Measurements from ENCODE around the gene SELENOV. TPM values are rescaled to one million over a fixed set of nuclear protein-coding genes. Genes with fewer than 3 reads are reported as not detected.

Gene SELENOV
- total and polyA plus RNA-seq, 3 donors from 2014 or later, result 2.5 to 19.7 (median 10.8) TPM

DNA sequence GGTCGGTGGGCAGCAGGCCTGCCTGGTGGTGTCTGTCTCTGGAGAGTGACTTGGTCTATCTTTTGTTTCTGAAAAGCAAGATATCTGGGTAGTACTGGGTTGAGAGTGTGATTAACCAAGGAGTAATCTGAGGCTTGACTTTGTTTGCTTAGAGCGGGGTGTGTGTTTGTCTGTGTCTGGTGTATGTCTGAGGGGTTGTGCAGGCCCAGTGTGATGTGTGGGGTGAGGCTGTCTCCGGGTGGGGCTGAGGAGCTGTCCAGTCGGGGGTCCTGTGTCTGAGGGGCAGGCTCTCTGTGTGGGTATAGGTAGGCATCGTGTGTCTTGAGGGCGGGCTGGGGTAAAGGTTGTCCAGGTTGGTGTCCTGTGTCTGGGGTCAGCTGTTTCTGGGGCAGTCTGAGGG lies 45.4 kb upstream of the SELENOV start:
- Histone ChIP-seq H3K4me3 (no peak overlapping the region), H3K9me3 (no peaks in the 10 kb centered on the region), H3K27ac (no peak overlapping the region), H3K4me1 (no peaks in the 10 kb centered on the region), H3K27me3 (no peaks in the 10 kb centered on the region), H3K36me3 (ENCODE audit: low read depth, missing control alignments) (no peaks in the 10 kb centered on the region)
- DNase-seq, result no peak
- WGBS, 2 donors, result 78 to 90% methylated on average over 5 to 6 of the region's 6 CpGs
- intact Hi-C loops (cut with DNase I; ENCODE audit: low total_unique reads), result no loop called here
- TF ChIP-seq, protein P1, sequence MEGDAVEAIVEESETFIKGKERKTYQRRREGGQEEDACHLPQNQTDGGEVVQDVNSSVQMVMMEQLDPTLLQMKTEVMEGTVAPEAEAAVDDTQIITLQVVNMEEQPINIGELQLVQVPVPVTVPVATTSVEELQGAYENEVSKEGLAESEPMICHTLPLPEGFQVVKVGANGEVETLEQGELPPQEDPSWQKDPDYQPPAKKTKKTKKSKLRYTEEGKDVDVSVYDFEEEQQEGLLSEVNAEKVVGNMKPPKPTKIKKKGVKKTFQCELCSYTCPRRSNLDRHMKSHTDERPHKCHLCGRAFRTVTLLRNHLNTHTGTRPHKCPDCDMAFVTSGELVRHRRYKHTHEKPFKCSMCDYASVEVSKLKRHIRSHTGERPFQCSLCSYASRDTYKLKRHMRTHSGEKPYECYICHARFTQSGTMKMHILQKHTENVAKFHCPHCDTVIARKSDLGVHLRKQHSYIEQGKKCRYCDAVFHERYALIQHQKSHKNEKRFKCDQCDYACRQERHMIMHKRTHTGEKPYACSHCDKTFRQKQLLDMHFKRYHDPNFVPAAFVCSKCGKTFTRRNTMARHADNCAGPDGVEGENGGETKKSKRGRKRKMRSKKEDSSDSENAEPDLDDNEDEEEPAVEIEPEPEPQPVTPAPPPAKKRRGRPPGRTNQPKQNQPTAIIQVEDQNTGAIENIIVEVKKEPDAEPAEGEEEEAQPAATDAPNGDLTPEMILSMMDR (IDR thresholded peaks at IDR 0.05), result no peak
- no peak for TF ChIP-seq POLR2A (IDR thresholded peaks at IDR 0.05)

DNA sequence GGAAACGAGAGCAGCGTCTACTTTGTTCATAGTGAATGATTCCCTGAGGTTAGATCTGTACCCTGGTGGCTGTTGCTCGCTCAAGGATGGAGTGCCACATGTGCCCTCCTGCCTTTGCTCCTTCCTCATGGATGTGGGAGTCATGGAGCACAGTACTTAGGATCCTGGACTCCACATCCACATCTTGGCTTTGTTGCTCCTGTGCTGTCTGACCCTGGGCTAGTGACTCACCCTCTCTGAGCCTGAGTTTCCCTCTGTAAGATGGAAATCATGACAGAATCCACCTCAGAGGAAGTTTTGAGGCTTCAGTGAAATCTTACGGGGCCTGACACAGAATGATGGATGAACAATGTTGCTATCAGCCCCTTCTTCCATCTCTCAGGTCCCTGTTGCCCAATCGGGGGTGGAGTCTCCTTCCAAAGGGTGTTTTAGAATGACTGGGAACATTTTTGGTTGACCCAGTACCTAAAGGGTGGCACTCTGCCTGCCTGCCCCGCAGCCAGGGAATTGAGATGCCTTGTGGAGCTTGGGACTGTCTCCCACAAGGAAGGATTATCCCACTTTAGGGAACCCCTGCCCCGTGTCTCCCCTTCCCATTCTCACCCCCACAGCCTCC lies 44.1 kb upstream of the SELENOV start:
- Histone ChIP-seq H3K4me3 (no peak overlapping the region), H3K9me3 (no peaks in the 10 kb centered on the region), H3K4me1 (no peaks in the 10 kb centered on the region), H3K27me3 (no peaks in the 10 kb centered on the region), H3K36me3 (ENCODE audit: low read depth, missing control alignments) (no peaks in the 10 kb centered on the region), H3K27ac (no peak overlapping the region)
- intact Hi-C loops (cut with DNase I; ENCODE audit: low total_unique reads), result no loop called here
- WGBS, 2 donors, result 86 to 91% methylated on average over 6 to 7 of the region's 7 CpGs
- TF ChIP-seq POLR2A (IDR thresholded peaks at IDR 0.05), result no peak
- TF ChIP-seq, protein P1 (IDR thresholded peaks at IDR 0.05), result no peak
- no peak for DNase-seq

DNA sequence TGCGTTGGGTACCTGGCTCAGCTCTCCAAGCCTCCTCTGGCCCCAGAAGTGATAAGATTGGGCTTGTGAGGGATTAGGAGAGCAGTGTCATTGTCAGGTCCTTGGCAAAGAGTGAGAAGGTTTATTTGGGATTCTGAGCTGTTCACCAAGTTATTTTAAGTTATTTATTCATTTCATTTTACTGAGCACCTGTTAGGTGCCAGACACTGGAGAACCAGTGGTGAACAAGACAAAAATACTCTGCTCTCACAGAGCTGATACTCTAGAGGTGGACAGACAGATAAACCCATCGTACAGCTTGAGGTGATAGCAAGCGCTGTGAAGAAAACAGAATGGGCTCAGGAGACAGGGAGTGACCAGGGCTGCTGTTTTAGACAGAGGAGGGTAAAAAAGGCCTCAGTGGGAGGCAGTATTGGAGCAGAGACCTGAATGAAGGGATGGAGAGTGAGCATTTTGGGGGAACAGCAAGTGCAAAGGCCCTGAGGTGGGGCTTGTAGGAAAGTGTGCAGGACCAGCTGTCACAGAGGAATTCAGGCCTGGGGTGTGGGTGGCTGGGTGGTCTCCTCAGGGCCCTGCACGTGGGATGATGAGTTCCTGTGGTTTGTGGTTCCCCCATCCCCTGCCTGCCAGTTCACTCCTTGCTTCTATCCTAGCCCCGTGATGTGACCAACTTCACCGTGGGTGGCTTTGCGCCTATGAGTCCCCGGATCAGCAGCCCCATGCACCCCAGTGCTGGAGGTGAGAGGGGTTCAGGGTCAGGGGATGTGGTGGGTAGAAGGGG lies 43.0 kb upstream of the SELENOV start:
- H3K36me3 ChIP-seq (ENCODE audit: low read depth, missing control alignments), result no peaks in the 10 kb centered on the region
- TF ChIP-seq POLR2A (IDR thresholded peaks at IDR 0.05), result no peak
- TF ChIP-seq, protein P1 (IDR thresholded peaks at IDR 0.05), result no peak
- 83 to 87% methylated on average over 6 to 8 of the region's 8 CpGs for WGBS, 2 donors

DNA sequence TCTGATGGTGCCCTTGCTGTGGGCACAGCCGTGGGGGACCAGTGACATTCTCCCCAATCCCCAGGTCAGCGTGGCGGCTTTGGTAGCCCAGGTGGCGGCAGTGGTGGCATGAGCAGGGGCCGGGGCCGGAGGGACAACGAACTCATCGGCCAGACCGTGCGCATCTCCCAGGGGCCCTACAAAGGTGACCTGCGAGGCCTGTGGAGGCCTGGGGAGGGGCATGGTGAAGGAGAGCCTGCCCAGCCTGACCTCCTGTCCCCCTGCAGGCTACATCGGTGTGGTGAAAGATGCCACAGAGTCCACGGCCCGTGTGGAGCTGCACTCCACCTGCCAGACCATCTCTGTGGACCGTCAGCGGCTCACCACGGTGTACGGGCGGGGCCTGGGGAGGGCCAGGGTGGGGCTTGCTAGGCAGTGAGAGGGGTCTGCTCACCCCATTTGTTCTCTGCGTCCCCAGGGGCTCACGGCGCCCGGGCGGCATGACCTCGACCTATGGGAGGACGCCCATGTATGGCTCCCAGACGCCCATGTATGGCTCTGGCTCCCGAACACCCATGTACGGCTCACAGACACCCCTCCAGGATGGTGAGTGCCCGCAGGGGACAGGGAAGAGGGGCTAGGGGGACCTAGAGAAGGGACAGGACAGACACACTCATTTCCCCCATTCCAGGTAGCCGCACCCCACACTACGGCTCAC lies 42.0 kb upstream of the SELENOV start:
- Histone ChIP-seq H3K27me3 (no peaks in the 10 kb centered on the region), H3K4me3 (no peak overlapping the region), H3K36me3 (ENCODE audit: low read depth, missing control alignments) (no peaks in the 10 kb centered on the region), H3K27ac (no peak overlapping the region), H3K9me3 (no peaks in the 10 kb centered on the region), H3K4me1 (no peaks in the 10 kb centered on the region)
- no peak for DNase-seq
- intact Hi-C loops (cut with DNase I; ENCODE audit: low total_unique reads), result no loop called here
- TF ChIP-seq, protein P1 (IDR thresholded peaks at IDR 0.05), result no peak
- no peak for TF ChIP-seq POLR2A (IDR thresholded peaks at IDR 0.05)
- 86 to 87% methylated on average over 10 to 32 of the region's 32 CpGs for WGBS, 2 donors

More for the DNA sequence above, 43.0 kb upstream of the SELENOV start:
- no peaks in the 10 kb centered on the region for H3K9me3 ChIP-seq
- H3K4me3 ChIP-seq, result no peak overlapping the region
- no peak for DNase-seq
- no peak overlapping the region for H3K27ac ChIP-seq
- H3K27me3 ChIP-seq, result no peaks in the 10 kb centered on the region
- intact Hi-C loops (cut with DNase I; ENCODE audit: low total_unique reads), result no loop called here
- H3K4me1 ChIP-seq, result no peaks in the 10 kb centered on the region
